Loucy (cell line): ENCODE results near the gene DNAH1.

Source experiments
- CTCF ChIP-seq: fragments of 200-600 bp; sonication (generic); conservative IDR thresholded peaks from 2 replicates; pipeline ENCODE4 v1.5.1; 2014; ENCODE audit warnings: mild to moderate bottlenecking, antibody characterized with exemption, low read length
- EZH2phosphoT487 ChIP-seq: fragments of 200-600 bp; IDR thresholded peaks from 2 replicates; pipeline ENCODE4 v1.6.1; 2018; ENCODE audit warnings: antibody characterized with exemption, mild to moderate bottlenecking, moderate library complexity, borderline replicate concordance

- TF ChIP-seq CTCF (no peak), EZH2phosphoT487 (no peak)
Observed at GRCh38 chr3:52290596-52291507, 25.3 kb upstream of the DNAH1 start.
